Muscle of leg (tissue), 11 donors: ENCODE results near the gene P3H3. TPM values are rescaled to one million over a fixed set of nuclear protein-coding genes. Genes with fewer than 3 reads are reported as not detected.

Experiments
- DNase-seq: peaks from one replicate; pipeline ENCODE4 v3.0.0; 2013
- H3K27ac ChIP-seq: one replicate; pipeline ENCODE4 v1.5.1; 2013; ENCODE audit warnings: mild to moderate bottlenecking, low read length, control low read depth
- H3K27me3 ChIP-seq: one replicate; pipeline ENCODE4 v1.6.1; 2013; ENCODE audit warnings: low read length; ENCODE audit not compliant: control insufficient read depth, insufficient read depth
- H3K36me3 ChIP-seq: one replicate; pipeline ENCODE4 v1.6.1; 2013; ENCODE audit warnings: low read length; ENCODE audit not compliant: control insufficient read depth, insufficient read depth
- H3K4me1 ChIP-seq: one replicate; pipeline ENCODE4 v1.6.1; 2013; ENCODE audit warnings: low read length; ENCODE audit not compliant: control insufficient read depth, insufficient read depth
- H3K4me3 ChIP-seq: one replicate; pipeline ENCODE4 v1.5.1; 2013; ENCODE audit warnings: low read length, control low read depth
- H3K9me3 ChIP-seq: replicated peaks from 2 replicates; pipeline ENCODE4 v1.6.1; 2013; ENCODE audit warnings: low read depth, low read length; ENCODE audit not compliant: control insufficient read depth
- WGBS: methylation state at CpG from one replicate; pipeline ENCODE4 v1.1.5; 2013; ENCODE audit warnings: missing lambda C conversion rate; ENCODE audit not compliant: insufficient coverage; 5-methylcytosine and 5-hydroxymethylcytosine counted together
- polyA plus RNA-seq, 8 donors: library from polyadenylated mRNA; unstranded; fragments of 120-200 nt; gene quantifications; one replicate each; pipeline versions ENCODE4 v1.2.1 to v1.2.3, GENCODE V29; 2013; ENCODE audit warnings: inconsistent platforms in 1 of 8, low replicate concordance in 1 of 8; ENCODE audit not compliant: insufficient read length in 8 of 8, insufficient read depth in 1 of 8
- total RNA-seq: library from RNA; stranded (reverse); fragments of 120-200 nt; gene quantifications from one replicate; pipeline ENCODE4 v1.2.4, GENCODE V29; 2013

Gene P3H3
- total and polyA plus RNA-seq, 9 donors = 23.1 to 70.5 (median 46.4) TPM

DNA sequence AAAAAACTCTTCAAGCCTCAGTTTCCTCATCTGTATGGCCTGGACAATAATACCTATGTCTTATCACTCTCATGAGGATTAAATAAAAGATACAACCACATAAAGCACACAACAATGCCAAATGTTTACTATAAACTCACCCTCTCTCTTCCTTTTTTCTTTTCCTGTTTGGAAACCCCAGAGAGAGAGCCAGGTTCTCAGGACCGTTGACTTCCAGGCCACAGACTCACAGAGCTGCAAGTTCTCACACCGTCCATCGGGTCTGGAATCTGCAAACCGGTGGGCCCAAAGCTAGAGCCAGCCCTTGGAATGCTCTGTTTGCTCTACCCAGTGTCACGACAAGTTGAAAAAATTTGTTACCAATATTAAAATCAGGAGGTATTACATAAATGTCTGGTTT, 43.4 kb upstream of the P3H3 start:
- Histone ChIP-seq H3K9me3 (no peaks in the 10 kb centered on the region), H3K4me1 (peaks cover 9% of the 10 kb centered on the region), H3K4me3 (no peak overlapping the region), H3K36me3 (no peaks in the 10 kb centered on the region), H3K27ac (no peak overlapping the region), H3K27me3 (no peaks in the 10 kb centered on the region)
- 78% methylated on average over 4 of the region's 5 CpGs for WGBS
- no peak for DNase-seq

DNA sequence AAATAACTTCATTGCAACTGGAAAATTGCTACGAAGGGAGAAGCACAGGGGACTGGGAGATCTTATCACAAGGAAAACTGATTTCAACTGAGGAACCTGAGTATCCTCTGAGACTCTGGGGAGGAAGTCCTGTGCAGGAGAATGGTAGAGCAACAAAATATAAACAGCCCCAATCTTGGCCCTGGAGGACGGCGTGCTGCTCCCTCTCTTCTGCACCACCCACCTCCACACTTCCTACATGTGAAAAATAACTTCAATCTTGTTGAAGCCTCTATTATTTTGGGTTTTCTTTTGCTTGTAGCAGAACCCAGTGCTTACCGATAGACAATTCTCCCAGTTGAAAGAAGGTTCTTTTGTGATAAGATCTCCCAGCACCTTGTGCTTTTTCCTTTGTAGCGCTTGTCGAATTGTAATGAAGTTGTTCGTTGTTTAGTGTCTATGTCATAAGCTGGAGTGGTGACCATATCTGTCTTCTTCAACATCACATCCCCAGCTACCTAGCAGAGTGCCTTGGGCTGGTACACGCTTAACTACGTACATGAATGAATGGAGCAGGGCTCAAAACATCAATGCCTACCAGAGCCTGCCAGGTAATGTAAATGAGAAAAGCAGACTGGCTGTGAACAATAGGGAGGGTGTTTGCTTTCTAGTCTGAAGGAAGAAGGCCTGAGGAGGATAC, 41.7 kb upstream of the P3H3 start:
- no peak overlapping the region for H3K27ac ChIP-seq
- no CpG with 5 or more reads among the region's 9 CpGs for WGBS

DNA sequence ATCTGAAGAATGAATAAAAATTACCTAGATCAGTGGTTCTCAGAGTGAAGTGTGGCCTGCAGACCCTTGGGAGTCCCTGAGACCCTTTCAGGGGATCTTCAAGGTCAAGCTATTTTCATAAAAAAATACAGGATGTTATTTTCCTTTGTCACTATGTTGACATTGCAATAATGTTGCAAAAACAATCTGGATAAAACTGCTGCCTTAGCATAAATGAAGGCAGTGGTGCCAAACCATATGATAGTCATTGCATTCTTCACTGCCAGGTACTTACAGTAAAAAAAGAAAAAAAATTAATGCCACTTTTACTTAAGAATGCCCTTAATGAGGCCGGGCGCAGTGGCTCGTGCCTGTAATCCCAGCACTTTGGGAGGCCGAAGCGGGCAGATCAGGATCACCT, 40.9 kb upstream of the P3H3 start:
- Histone ChIP-seq H3K9me3 (no peaks in the 10 kb centered on the region), H3K27ac (no peak overlapping the region), H3K4me3 (no peak overlapping the region), H3K27me3 (no peaks in the 10 kb centered on the region), H3K36me3 (no peaks in the 10 kb centered on the region), H3K4me1 (peaks cover 11% of the 10 kb centered on the region)
- WGBS = 87% methylated on average over 5 of the region's 5 CpGs
- DNase-seq = no peak

More for the DNA sequence above, 41.7 kb upstream of the P3H3 start:
- H3K27me3 ChIP-seq = no peaks in the 10 kb centered on the region
- H3K4me1 ChIP-seq = peaks cover 6% of the 10 kb centered on the region
- H3K36me3 ChIP-seq = no peaks in the 10 kb centered on the region
- H3K4me3 ChIP-seq = no peak overlapping the region
- no peaks in the 10 kb centered on the region for H3K9me3 ChIP-seq
- DNase-seq = no peak

DNA sequence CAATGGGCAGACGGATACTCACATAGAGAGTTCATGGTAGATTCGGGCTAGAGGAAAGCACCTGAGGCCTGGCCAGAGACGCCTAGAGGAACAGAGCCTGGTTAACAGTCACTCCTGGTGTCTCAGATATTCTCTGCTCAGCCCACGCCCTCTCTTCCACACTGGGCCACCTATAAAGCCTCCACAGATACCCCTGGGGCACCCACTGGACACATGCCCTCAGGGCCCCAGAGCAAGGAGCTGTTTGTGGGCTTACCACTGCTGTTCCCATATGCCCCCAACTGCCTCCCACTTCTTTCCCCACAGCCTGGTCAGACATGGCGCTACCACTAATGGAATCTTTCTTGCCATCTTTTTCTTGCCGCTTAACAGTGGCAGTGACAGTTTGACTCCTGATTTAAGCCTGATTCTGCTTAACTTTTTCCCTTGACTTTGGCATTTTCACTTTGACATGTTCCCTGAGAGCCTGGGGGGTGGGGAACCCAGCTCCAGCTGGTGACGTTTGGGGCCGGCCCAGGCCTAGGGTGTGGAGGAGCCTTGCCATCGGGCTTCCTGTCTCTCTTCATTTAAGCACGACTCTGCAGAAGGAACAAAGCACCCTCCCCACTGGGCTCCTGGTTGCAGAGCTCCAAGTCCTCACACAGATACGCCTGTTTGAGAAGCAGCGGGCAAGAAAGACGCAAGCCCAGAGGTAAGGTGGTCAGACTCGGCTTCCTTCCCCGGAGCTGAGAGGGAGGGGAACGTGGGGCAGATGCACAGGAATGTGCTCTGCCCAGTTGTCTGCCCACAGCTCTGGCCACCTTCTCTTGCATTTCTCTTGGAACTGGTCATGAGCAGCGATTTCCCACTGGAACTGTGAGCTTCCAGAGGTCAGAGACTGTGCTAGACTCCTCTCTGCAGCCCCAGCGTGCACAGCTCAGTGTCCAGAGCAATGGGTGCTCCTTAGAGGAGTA, 39.0 kb upstream of the P3H3 start, which contains the start of gene CD4:
CD4 (plus strand) TSS at position 557 of the 953 bp plus-strand sequence. CDS start 10,611 bp downstream, outside the sequence.
- Histone ChIP-seq H3K4me1 (peaks cover 18% of the 10 kb centered on the region), H3K36me3 (no peaks in the 10 kb centered on the region), H3K4me3 (peak within 1 kb of the TSS; percentile 28), H3K27ac (peak within 1 kb of the TSS; percentile 42), H3K27me3 (no peaks in the 10 kb centered on the region), H3K9me3 (no peaks in the 10 kb centered on the region)
- peak; percentile 81 for DNase-seq
- 62% methylated on average over 14 of the region's 18 CpGs for WGBS

DNA sequence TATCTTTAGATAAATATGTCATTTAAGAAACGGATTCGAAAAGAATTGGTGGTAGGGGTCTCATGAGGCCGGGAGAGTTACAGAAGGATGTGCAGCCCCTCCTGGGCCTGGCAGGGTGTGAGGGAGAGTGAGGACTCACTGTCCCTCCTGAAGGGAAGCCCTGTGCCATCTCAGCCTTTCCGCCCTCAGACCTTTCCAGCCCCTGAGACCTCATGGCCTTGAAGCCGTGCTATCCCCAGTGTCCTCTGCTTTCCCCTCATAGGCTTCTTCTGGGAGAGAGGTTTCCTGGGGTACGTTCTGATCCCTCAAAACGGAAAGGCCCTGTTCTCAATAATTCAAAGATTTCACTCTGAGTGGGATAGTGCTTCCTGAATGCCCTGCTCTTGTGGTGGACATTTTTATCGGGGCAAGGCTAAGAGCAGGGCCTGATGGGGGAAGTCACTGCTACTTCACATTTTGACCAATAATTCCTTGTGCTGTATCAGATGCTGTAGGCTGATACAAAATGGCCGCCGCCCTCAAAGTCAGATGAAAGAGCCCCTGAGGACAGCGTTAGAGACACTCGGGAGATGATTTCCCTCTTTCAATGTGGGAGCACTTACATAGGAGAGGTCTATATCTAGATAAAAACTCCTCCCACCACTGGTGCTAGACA, 37.6 kb upstream of the P3H3 start:
- Histone ChIP-seq H3K36me3 (no peaks in the 10 kb centered on the region), H3K4me3 (no peak overlapping the region), H3K27me3 (no peaks in the 10 kb centered on the region), H3K4me1 (peaks cover 18% of the 10 kb centered on the region), H3K9me3 (no peaks in the 10 kb centered on the region), H3K27ac (no peak overlapping the region)
- WGBS = 80% methylated on average over 2 of the region's 12 CpGs
- no peak for DNase-seq

DNA sequence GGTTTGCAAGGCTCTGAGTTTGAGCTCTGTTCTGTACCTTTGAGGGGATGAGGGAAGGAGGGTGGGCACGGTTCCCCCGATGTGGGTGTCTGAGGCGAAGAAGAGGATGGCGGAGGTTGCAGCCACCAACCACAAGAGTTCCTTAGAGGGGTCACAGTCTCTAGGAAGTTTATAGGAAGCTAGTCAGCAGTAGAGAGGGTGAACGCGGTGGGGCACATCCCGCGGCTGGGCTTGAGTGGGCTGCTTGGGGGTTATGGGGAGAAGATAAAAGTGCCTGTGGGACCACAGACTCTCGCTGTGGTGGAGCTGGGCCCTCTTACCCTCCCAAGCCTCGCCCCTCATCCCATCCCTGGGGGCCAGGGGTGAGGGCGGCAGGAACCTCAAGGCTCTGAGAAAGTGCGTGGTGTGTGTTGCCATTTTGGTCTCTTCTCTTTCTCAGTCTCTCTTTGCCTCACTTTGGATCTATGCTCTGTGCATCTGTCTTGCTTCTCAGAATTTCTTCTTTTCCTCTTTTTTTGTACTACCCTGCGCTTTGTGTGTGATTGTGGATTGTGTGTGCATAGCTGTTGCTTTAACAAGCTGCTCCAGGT, 36.2 kb upstream of the P3H3 start:
- Histone ChIP-seq H3K27ac (peak overlapping the region; percentile 47), H3K4me1 (peaks cover 18% of the 10 kb centered on the region), H3K27me3 (peaks cover 3% of the 10 kb centered on the region), H3K36me3 (no peaks in the 10 kb centered on the region), H3K9me3 (no peaks in the 10 kb centered on the region), H3K4me3 (no peak overlapping the region)
- WGBS = 92% methylated on average over 6 of the region's 13 CpGs
- no peak for DNase-seq

DNA sequence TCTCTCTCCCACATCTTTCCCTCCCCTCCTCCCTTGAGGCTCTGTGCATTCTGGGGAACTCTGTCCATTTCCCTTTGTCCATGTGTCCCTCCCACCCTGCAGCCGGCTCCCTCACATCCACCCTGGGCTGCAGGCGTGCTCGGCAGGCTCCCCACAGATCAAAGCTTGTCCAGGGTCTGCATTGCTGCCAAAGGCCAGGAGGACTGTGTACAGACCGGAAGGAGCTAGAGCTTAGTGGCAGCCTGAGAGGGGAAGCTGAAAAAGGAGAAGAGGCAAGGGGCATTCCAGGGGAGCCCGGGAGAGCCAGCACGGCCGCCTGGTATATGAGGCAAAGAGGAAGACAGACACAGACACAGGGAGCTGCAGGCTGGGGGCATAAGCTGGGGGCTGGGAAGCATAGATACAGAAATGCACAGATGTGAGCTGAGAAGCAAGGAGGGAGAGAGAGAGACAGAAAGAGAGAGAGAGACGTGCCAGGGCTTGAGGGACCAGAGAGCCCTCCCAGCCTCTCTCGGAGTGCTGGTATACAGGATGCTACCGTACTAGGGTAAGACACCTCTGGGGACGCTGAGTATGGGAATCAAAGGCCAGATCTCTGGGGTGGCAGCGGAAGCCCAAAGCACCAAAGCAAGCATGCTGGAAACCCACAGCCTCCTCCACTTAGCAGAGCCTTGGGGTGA, 35.5 kb upstream of the P3H3 start:
- Histone ChIP-seq H3K4me3 (no peak overlapping the region), H3K27me3 (peaks cover 3% of the 10 kb centered on the region), H3K36me3 (no peaks in the 10 kb centered on the region), H3K4me1 (peaks cover 18% of the 10 kb centered on the region), H3K9me3 (no peaks in the 10 kb centered on the region), H3K27ac (peak overlapping the region; percentile 47)
- WGBS = 7% methylated on average over 11 of the region's 12 CpGs
- peak; percentile 72 for DNase-seq

DNA sequence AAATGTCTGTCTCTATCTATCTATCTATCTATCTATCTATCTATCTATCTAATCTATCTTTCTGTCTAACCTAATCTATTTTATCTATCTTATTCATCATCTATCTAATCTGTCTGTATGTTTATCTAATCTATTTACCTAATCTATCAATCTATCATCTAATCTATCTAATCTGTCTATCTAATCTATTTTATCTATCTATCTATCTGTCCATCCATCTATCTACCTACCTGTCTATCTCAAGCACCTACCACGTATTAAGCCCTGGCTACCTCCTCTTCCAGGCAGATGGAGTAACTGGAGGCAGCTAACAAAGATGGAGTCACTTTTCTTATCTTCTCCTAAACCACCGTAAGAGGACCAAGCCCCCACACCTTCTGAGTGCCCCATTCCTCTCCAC, 33.1 kb upstream of the P3H3 start:
- H3K9me3 ChIP-seq = no peaks in the 10 kb centered on the region
- H3K4me3 ChIP-seq = no peak overlapping the region
- no CpG with 5 or more reads among the region's 2 CpGs for WGBS
- H3K36me3 ChIP-seq = no peaks in the 10 kb centered on the region
- peaks cover 3% of the 10 kb centered on the region for H3K27me3 ChIP-seq
- H3K27ac ChIP-seq = no peak overlapping the region
- no peak for DNase-seq
- H3K4me1 ChIP-seq = peaks cover 14% of the 10 kb centered on the region

DNA sequence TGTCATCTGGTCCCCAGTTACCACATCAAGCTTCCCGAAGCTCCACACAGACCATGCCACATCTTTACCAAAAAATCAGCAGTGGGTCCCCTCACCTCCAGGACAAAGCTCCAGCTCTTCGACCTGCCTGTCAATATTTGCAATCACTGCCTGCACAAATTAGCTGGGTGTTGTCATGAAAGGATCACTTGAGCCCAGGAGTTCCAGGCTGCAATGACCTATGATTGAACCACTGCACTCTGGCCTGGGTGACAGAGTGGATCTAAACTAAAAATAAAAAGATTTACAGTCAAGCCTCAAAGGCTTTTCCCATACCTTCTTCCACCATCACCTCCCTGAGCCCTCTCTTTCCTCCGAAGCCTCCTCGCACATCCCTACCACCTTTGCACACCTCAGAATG, 31.6 kb upstream of the P3H3 start:
- WGBS = 100% methylated on average over 3 of the region's 4 CpGs
- H3K9me3 ChIP-seq = no peaks in the 10 kb centered on the region
- peaks cover 3% of the 10 kb centered on the region for H3K27me3 ChIP-seq
- no peaks in the 10 kb centered on the region for H3K36me3 ChIP-seq
- no peak overlapping the region for H3K27ac ChIP-seq
- no peak for DNase-seq
- peaks cover 14% of the 10 kb centered on the region for H3K4me1 ChIP-seq
- no peak overlapping the region for H3K4me3 ChIP-seq
